Epithelial cell of proximal tubule (primary cell): ENCODE results near the gene EPRS1. TPM values are rescaled to one million over a fixed set of nuclear protein-coding genes. Genes with fewer than 3 reads are reported as not detected.

Experiments
- DNase-seq: peaks from one replicate; pipeline ENCODE4 v3.0.0-alpha.2; 2011; ENCODE audit warnings: low read depth
- H3K4me3 ChIP-seq: 2 replicates; pipeline ENCODE4 v1.5.1; 2011; ENCODE audit warnings: low read depth, mild to moderate bottlenecking, low read length
- CTCF ChIP-seq: conservative IDR thresholded peaks from 2 replicates; pipeline ENCODE4 v1.5.1; 2012; ENCODE audit warnings: low read depth, mild to moderate bottlenecking, low read length
- total RNA-seq: library from RNA; depleted of rRNA; stranded (reverse); fragments of >200 nt; gene quantifications from 2 replicates; pipeline ENCODE4 v1.2.3, GENCODE V29; 2015

The EPRS1 gene
- total RNA-seq, 1 donor from 2014 or later = 63.8 TPM

- no peak for DNase-seq
- no peak for TF ChIP-seq CTCF
- H3K4me3 ChIP-seq = no peak overlapping the region
Measured at GRCh38 chr1:220084460-220084859, 38.2 kb upstream of the EPRS1 start.

- TF ChIP-seq CTCF = no peak
- no peak for DNase-seq
- no peak overlapping the region for H3K4me3 ChIP-seq
Measured at GRCh38 chr1:220077887-220078286, 31.6 kb upstream of the EPRS1 start.

- TF ChIP-seq CTCF = no peak
- no peak overlapping the region for H3K4me3 ChIP-seq
- no peak for DNase-seq
Measured at GRCh38 chr1:220076861-220077762, 30.8 kb upstream of the EPRS1 start.

- no peak for DNase-seq
- no peak for TF ChIP-seq CTCF
- H3K4me3 ChIP-seq = no peak overlapping the region
Measured at GRCh38 chr1:220067269-220068204, 21.2 kb upstream of the EPRS1 start.

GRCh38 chr1:220062629-220063028 is 16.3 kb upstream of the EPRS1 start:
- no peak for DNase-seq
- TF ChIP-seq CTCF = no peak
- H3K4me3 ChIP-seq = no peak overlapping the region

GRCh38 chr1:220060876-220061275 is 14.6 kb upstream of the EPRS1 start:
- no peak for TF ChIP-seq CTCF
- no peak for DNase-seq

More at GRCh38 chr1:220060876-220061275, 14.6 kb upstream of the EPRS1 start:
- H3K4me3 ChIP-seq = no peak overlapping the region
